HUDEP-2 (cell line): ENCODE results near the gene GRIK5.
A peak's percentile ranks its signal among the peaks of the same experiment; 100 is the strongest.
"Not testable (repeated sequence)": the region's sequence is repeated elsewhere in the genome, so short reads cannot be mapped to it uniquely, and the experiment has no call there.

Experiments used
- DNase-seq, 76 experiments: peaks; one replicate each; lab custom pipeline; 2025; ENCODE audit not compliant: unreplicated experiment in 76 of 76; lab: John Stamatoyannopoulos, UW

Gene GRIK5, protein sequence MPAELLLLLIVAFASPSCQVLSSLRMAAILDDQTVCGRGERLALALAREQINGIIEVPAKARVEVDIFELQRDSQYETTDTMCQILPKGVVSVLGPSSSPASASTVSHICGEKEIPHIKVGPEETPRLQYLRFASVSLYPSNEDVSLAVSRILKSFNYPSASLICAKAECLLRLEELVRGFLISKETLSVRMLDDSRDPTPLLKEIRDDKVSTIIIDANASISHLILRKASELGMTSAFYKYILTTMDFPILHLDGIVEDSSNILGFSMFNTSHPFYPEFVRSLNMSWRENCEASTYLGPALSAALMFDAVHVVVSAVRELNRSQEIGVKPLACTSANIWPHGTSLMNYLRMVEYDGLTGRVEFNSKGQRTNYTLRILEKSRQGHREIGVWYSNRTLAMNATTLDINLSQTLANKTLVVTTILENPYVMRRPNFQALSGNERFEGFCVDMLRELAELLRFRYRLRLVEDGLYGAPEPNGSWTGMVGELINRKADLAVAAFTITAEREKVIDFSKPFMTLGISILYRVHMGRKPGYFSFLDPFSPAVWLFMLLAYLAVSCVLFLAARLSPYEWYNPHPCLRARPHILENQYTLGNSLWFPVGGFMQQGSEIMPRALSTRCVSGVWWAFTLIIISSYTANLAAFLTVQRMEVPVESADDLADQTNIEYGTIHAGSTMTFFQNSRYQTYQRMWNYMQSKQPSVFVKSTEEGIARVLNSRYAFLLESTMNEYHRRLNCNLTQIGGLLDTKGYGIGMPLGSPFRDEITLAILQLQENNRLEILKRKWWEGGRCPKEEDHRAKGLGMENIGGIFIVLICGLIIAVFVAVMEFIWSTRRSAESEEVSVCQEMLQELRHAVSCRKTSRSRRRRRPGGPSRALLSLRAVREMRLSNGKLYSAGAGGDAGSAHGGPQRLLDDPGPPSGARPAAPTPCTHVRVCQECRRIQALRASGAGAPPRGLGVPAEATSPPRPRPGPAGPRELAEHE

DNA sequence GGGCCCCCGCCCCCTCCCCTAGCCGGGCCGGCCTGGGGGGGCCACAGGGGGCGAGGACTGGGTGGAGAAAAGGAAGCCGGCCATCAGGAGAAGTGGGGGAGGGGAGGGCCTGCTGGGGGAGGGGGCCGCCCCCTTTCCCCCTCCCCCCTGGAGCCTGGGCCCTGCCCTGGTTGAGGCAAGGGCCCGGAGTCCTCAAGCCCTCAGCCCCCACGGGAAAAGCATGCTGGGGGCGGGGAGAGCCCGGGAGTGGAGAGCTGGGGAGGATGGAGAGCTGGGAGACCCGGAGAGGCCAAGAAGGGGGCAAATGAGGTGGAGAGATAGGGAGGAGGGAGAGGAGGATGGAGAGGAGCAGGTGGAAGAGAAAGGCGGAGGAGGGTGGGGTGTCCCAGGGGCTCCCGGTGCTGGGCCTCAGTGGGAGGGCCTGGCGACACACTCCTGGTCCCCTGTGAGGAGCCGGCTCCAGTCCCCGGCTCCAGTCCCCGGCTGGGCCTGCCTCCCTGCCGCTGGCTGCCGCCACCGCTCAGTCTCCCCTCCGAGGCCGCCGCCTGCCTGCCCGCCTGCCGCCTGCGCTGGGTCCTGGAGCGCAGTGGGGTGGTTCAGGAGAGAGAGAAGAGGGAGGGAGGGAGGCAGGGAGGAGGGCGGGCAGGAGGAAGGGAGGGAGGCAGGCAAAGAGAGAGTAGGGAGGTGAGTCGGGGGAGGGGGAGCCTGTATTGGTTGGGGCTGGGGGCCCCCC, at the start of gene GRIK5:
GRIK5 (minus strand) TSS at position 588 of the 733 bp plus-strand sequence. CDS start 4,436 bp downstream, outside the sequence.
- DNase-seq: no peak

DNA sequence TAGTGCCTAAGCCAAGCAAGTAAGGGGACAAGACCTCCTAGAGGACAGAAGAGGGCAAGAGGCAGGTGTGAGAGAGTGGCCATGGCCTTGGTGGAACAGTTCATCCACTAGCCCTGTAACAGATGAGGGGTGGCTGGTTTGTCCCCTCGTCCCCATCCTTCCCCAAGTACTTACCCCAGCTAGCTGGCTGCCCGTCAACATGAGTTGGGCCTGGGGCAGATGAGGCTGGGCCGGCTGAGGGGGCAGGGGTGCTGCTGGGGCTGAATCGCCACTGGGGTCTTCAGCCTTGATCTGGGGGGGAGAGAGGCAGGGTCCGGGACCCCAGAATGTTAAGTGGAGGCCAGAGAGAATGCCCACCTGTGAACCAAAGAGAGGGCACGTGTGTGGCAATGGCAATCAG, 47.1 kb upstream of the GRIK5 start:
- DNase-seq: no peak

DNA sequence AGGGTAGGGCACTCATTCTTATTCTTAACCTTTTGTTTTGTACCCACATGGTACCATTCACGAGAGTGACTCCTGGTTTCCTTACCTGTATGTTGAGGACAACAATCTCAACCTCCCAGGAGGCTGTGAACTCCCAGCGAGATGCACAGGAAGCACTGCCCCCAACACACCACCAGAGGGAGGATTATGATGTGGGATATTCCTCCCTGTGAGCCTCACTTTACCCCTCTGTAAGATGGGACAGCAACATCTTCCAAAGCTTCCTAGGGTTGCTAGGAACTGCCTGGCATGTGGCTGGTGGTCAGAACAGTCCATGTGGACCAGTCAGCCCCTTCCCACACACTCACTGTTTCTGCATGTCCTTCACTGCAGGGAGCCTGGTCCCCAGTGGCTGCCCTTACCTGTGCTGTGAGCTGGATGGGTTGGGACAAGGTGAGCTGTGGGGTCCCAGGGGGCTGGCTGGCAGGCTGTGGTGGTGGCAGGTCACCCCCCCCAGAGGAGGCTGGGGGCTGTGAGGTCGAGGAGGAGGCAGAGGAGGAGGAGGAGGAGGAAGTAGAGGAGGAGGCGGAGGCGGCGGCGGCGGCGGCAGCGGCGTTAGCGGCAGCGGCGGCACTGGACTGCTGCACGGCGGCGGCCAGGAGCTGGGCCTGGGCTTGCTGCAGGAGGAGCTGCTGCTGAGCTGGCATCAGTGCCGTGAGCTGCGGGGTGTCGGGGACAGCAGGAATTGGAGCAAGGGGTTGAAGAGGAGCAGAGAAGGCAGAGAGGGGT, 46.5 kb upstream of the GRIK5 start:
- DNase-seq: no peak

DNA sequence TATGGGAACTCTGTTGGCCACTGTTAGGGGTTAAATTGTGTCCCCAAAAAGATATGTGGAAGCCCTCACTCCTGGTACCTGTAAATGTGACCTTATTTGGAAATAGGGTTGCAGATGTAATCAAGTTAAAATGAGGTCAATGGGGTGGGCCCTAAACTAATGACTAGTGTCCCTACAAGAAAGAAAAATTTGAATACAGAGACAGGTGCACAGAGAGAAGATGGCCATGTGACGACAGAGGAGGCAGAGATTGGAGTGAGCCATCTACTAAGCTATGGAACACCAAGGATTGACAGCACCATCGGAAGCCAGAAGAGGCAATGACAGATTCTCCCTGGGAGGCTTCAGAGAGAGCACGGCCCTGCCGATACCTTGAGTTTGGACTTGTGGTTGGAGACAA, 45.7 kb upstream of the GRIK5 start:
- no peak for DNase-seq

DNA sequence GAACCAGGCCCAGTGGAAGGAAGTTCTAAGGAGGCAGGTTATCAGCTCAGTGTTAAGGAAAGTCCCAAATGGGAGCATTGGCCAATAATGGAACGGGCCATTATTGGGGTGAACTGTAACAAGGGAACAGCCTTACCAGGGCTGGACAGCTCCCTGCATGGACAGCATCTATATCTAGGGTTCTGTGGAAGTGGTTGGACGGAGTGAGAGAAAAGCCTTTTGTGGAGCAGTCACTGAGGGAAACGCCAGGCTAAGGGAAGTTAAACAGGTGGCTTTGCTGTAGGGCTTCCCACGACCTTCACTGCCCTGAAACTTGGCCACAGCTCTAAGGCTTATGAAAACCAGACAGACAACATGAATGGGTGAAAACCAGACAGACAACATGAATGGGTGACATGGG, 45.2 kb upstream of the GRIK5 start:
- no peak for DNase-seq

DNA sequence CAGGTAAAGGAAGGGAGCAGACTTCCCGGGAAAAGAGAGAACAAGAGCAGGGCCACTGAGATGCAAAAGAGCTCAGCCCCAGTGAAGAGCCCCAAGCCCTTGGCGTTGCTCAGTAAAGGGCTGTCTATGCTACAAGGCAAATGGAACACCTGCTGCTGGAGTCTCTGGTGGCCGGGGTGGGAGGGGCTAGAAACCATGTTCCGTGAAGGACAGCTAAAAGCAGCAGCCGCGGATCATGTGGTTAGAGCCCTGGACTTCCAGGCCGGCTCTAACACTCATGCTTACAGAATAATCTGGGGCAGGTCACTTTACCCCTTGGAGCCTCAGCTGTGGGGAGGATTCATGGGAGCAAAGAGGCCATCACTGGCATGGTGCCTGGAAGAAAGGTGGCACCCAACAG, 44.4 kb upstream of the GRIK5 start:
- DNase-seq: no peak

DNA sequence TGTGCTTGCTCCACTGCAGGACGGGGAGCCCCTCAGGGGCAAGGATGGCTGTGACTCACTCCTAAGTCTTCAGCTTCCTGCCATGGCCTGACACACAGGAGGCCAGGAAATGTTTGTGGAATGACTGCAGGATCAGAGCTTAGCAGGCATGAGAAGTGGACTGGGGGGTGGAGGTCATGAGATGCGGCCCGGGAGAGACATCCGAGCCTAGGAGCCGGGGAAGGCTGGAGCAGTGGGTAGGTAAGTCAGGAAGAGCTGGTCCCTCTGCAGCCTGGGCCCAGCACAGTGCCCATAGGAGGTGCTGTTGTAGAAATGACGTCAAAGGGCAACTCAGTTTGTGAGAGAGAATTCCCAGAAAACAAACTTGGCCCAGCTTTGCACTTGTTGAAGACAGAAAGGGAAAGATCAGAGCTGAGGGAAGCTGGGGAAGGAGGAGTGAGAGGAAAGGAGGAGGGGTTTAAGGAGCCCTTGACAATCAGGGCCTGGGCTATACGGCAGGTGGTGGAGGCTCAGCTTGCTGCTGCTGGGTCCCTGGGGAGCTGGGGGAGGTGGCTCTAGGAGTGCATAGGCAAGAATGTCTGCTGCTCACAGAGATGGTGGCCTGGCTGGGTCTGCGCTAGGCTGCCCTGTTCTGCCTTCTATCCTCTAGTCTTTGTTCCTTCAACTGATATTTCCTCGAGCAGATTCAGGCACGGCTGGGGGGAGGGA, 43.8 kb upstream of the GRIK5 start:
- DNase-seq: no peak

DNA sequence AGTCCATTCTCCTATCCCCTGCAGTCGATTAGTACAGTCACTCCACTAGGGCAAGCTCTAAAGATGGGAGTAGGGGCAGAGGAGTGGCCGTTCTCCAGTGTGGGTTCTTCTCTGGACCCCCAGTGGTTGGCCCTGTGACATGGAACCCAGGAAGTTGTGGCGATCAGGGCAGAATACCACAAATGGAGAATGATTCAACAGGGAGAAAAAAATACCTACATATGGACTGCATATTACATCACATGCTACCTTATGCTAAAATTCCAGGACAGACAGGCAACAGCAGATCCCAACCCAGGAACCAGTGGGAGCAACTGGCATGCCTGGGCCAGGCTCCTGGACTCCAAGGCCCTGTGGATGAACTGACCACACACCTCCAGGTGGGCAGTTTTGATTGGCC, 41.8 kb upstream of the GRIK5 start:
- DNase-seq: no peak

DNA sequence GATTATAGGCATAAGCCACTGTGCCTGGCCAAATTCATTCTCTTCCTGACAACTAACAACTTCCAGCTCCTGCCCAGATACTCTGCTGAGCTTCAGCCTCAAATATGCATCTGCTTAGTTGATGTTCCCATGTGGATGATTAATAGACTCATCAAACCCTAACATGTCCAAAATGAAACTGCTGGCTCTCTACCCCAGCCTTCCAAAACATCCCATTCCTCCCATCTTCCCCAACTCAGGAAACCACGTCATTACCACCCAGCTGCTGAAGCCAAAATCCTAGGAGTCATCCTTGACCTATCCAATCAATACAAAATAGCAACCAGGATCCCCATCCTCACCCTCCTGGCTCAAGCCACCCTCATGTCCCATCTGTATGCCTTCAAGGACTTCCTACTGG, 41.4 kb upstream of the GRIK5 start:
- no peak for DNase-seq

DNA sequence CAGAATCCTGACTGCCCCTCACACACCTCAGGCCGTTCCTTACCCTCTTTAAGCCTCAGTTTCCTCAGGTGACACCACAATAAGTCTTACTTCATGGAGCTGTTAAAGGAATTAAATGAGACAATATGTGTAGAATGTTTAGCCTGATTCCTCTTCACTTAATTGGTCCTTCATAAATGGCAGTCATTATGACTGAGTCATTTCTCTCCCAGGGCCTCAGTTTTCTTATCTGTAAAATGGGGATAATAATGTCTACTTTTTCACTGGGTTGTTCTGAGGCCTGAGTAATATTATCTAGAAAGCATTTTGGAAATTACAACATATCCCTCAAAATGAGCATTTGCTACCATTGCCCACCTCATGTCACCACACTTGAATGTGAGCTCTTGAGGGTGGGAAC, 40.7 kb upstream of the GRIK5 start:
- DNase-seq: no peak

DNA sequence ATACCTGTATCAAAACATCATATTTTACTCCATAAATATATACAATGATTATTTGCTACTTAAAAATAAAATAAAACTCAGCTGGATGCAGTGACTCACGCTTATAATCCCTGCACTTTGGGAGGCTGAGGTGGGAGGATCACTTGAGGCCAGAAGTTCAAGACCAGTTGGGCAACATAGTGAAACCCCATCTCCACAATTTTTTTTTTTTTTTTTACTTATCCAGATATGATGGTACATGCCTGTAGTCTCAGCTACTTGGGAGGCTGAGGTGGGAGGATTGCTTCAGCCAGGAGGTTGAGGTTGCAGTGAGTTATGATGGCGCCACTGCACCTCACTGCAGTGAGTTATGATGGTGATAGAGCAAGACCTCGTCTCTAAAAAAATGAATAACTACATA, 39.9 kb upstream of the GRIK5 start:
- no peak for DNase-seq

DNA sequence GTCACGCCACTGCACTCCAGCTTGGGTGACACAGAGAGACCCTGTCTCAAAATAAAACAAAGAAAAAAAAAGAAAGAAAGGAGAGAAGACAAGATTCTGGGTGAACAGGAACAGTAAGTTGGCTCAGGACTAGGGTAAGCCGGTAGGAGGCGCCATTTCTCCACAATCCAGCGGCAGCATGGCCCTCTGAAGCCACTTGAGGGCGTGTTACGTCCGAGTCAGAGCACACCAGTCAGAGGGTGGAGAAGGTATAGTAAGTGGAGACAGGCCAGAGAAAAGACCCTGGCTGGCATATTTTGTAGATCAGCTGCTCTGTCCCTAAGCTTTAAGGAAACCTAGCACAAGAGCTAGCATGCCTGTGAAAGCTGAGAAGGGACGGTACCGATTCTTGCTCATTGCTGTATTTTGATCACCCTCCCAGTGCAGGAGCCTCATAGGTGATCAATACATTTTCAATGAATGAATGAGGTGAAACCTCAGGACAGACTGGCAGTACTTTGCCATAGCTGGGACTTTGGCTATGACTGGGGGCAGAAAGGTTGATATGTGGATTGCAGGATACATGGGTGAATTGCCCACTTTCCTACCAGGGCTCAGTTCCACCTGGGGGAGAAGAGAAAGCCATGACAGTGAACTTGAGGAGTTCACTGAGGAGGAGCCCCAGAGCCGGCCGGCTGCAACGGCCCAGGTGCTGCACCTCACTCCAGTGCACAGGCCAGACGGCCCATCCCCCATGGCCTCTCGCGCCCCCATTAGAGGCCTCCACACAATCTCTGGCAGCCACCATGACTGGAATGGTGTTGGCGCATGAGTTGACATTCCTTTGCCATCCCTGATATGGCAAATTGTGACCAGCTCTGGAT, 38.8 kb upstream of the GRIK5 start:
- DNase-seq: peak in 74 of 76 experiments; percentile 17 to 92 (median 76)

DNA sequence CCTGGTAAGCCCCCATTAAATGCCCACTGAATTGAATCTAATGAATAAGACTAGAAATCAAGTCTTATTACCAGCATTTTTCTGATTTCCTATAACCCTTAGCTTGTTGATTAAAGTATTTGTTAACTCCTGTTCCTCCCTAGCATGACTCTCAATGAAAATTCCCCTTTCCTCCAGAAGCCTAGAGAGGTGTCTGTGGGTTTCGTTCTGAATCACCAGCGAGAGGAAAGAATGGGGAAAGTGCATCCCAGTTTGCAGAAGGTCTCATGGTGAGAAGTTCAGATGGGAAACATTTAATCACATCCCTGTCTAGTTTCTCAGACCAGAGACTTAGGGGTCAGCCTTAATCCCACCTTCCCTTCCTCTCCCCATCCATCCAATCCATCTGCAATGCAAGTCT, 35.4 kb upstream of the GRIK5 start:
- DNase-seq: no peak

DNA sequence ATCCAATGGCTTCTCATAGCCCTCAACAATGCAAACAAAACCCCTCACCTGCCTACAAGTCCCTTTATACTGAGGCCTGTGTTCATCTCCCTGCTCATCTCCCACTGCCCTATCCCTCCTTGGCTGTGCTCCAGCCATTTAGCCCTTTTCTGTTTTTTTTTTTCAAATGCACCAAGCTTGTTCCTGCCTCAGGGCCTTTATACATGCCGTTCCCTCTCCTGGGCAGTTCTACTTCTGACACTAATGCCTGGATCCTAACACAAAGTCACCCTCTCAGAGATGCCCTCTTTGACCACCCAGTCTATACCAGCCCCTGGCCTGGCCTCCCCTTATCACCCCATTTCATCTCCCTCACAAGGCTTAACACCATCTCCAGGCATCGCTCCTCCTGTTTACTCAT, 32.9 kb upstream of the GRIK5 start:
- no peak for DNase-seq

DNA sequence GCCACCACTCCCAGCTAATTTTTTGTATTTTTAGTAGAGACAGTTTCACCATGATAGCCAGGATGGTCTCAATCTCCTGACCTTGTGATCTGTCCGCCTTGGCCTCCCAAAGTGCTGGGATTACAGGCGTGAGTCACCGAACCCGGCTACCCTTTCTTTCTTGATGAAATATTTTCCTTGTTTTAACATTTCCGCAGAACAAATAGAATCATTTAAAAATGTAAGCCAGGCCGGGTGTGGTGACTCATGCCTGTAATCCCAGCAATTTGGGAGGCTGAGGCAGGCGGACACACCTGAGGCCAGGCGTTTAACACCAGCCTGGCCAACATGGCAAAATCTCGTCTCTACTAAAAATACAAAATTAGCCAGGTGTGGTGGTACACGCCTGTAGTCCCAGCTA, 30.2 kb upstream of the GRIK5 start:
- not testable (repeated sequence) for DNase-seq

DNA sequence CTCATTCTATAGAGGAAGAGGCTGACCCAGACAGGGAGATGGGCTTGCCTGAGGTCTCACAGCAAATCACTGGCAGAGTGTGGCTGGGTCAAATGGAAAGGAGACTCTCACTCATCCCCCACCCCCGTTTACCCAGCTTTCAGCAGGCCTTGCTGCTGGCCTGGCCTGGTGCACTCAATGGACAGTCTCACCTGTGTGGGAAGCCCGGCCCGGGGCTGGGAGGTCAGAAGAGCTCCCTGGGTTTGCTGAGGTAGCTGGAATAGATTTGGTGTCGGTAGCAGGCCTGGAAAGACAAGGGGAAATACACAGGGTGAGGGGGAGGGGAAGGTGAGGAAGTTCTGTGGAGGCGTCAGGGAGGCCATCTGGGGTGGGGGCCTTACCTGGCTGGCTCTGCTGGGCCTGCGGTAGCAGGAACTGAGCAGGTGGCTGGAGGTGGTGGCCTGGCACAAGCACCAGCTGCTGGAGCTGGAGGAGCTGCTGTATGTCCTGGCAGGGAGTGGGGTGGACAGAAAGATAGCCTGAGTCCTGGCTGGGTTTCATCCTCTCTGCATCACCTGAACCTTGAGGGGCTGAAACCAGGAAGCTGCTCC, 29.4 kb upstream of the GRIK5 start:
- no peak for DNase-seq

DNA sequence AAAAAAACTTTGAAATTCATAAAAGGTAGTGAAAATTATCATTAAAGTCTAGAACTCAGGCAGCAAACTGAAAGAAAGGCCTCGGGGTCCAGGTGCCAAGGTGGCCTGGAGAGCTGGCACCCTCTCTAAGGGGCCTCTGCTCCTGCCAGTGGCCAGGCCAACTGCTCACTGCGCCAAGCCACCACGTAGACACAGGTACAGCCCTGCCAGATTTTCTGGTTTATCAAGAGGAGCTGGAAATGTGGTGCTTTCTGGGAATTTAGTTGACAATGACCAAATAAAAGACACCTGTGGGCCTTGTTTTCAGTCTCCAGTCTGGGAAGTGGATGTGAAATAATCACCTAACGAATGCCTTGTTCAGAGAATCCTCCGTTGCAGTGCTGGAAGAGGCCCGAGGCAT, 28.8 kb upstream of the GRIK5 start:
- no peak for DNase-seq

DNA sequence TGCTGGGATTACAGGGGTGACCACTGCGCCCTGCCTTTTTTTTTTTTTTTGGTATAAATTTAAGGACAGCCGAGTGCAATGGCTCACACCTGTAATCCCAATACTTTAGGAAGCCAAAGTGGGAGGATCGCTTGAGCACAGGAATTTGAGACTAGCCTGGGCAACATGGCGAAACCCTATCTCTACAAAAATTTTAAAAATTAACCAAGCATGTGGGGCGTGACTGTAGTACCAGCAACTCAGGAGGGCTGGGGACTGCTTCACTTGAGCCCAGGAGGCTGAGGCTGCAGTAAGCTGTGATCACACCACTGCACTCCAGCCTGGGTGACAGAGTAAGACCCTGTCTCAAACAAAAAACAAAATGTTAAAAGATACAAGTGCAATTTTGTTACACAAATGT, 27.5 kb upstream of the GRIK5 start:
- no peak for DNase-seq
